Epithelial cell of esophagus (primary cell): Measurements from ENCODE around the gene GLB1L3.
"Not testable (repeated sequence)": the region's sequence is repeated elsewhere in the genome, so short reads cannot be mapped to it uniquely, and the experiment has no call there.

Experiments
- DNase-seq: peaks from one replicate; pipeline ENCODE4 v3.0.0; 2010; ENCODE audit warnings: low read depth
- H3K4me3 ChIP-seq: 2 replicates; pipeline ENCODE4 v1.5.1; 2011; ENCODE audit warnings: mild to moderate bottlenecking, low read length, control low read depth
- CTCF ChIP-seq: IDR thresholded peaks from 2 replicates; pipeline ENCODE4 v1.5.1; 2011; ENCODE audit warnings: low read depth, mild to moderate bottlenecking, low read length, control low read depth, inconsistent platforms; ENCODE audit not compliant: insufficient read depth; ENCODE audit errors: missing control alignments

GLB1L3 gene

GRCh38 chr11:134282121-134283045 is 6.2 kb downstream of the GLB1L3 start:
- DNase-seq: no peak
- no peak overlapping the region for H3K4me3 ChIP-seq
- TF ChIP-seq CTCF: no peak

- no peak overlapping the region for H3K4me3 ChIP-seq
- DNase-seq: no peak
- TF ChIP-seq CTCF: no peak
Measured at GRCh38 chr11:134283461-134284230, 7.5 kb downstream of the GLB1L3 start.

GRCh38 chr11:134284349-134284748 is 8.2 kb downstream of the GLB1L3 start:
- H3K4me3 ChIP-seq, DNase-seq: not testable (repeated sequence)

- DNase-seq: no peak
- H3K4me3 ChIP-seq: no peak overlapping the region
- no peak for TF ChIP-seq CTCF
Measured at GRCh38 chr11:134287561-134287960, 11.4 kb downstream of the GLB1L3 start.

GRCh38 chr11:134288486-134288885 is 12.3 kb downstream of the GLB1L3 start:
- no peak overlapping the region for H3K4me3 ChIP-seq
- TF ChIP-seq CTCF: no peak

GRCh38 chr11:134289167-134289566 is 13.0 kb downstream of the GLB1L3 start:
- no peak overlapping the region for H3K4me3 ChIP-seq
- DNase-seq: no peak
- TF ChIP-seq CTCF: no peak

More at GRCh38 chr11:134288486-134288885, 12.3 kb downstream of the GLB1L3 start:
- no peak for DNase-seq

GRCh38 chr11:134289789-134290188 is 13.6 kb downstream of the GLB1L3 start:
- H3K4me3 ChIP-seq: no peak overlapping the region
- TF ChIP-seq CTCF: no peak
- no peak for DNase-seq
